HEK293T (cell line): Measurements from ENCODE around the gene VTI1A.

Source experiments
- CTCF ChIA-PET: fragments of 350-600 bp; formaldehyde crosslinking; extraction: SDS; loops from one replicate; lab custom pipeline; 2021; ENCODE audit warnings: antibody characterized with exemption, inconsistent platforms; lab: Yijun Ruan, JAX
- POLR2A ChIA-PET: fragments of 350-600 bp; formaldehyde crosslinking; extraction: SDS; loops from one replicate; lab custom pipeline; 2020; ENCODE audit warnings: antibody characterized with exemption, inconsistent platforms; lab: Yijun Ruan, JAX
- DNase-seq: peaks from one replicate; pipeline ENCODE4 v3.0.0; 2012; ENCODE audit warnings: mixed read lengths; ENCODE audit errors: extremely low spot score
- ARNT ChIP-seq: fragments of 450-650 bp; IDR thresholded peaks from 2 replicates; pipeline ENCODE4 v1.6.1; 2017; ENCODE audit warnings: mild to moderate bottlenecking
- BHLHE40 ChIP-seq: fragments of 450-650 bp; IDR thresholded peaks from 2 replicates; pipeline ENCODE4 v1.6.1; 2016; ENCODE audit warnings: mild to moderate bottlenecking, moderate library complexity, borderline replicate concordance
- CTBP1 ChIP-seq: fragments of 450-650 bp; IDR thresholded peaks from 2 replicates; pipeline ENCODE4 v1.6.1; 2016; ENCODE audit warnings: borderline replicate concordance
- ELF4 ChIP-seq: fragments of 450-650 bp; IDR thresholded peaks from 2 replicates; pipeline ENCODE4 v1.6.1; 2017; ENCODE audit warnings: antibody characterized with exemption
- FOXA1 ChIP-seq: fragments of 450-650 bp; IDR thresholded peaks from 2 replicates; pipeline ENCODE4 v1.6.1; 2016; ENCODE audit warnings: mild to moderate bottlenecking
- FOXK2 ChIP-seq: fragments of 450-650 bp; IDR thresholded peaks from 2 replicates; pipeline ENCODE4 v1.6.1; 2016; ENCODE audit warnings: mild to moderate bottlenecking
- FOXM1 ChIP-seq: fragments of 450-650 bp; IDR thresholded peaks from 2 replicates; pipeline ENCODE4 v1.6.1; 2017; ENCODE audit warnings: mild to moderate bottlenecking, borderline replicate concordance
- HDGF ChIP-seq: fragments of 450-650 bp; IDR thresholded peaks from 2 replicates; pipeline ENCODE4 v1.6.1; 2017; ENCODE audit warnings: antibody characterized with exemption, borderline replicate concordance
- L3MBTL2 ChIP-seq: fragments of 450-650 bp; conservative IDR thresholded peaks from 2 replicates; pipeline ENCODE4 v1.6.1; 2016; ENCODE audit warnings: mild to moderate bottlenecking
- LEF1 ChIP-seq: fragments of 450-650 bp; IDR thresholded peaks from 2 replicates; pipeline ENCODE4 v1.6.1; 2017; ENCODE audit warnings: mild to moderate bottlenecking, borderline replicate concordance
- NFRKB ChIP-seq: fragments of 450-650 bp; IDR thresholded peaks from 2 replicates; pipeline ENCODE4 v1.6.1; 2016; ENCODE audit warnings: mild to moderate bottlenecking, moderate library complexity
- PKNOX1 ChIP-seq: fragments of 450-650 bp; IDR thresholded peaks from 2 replicates; pipeline ENCODE4 v1.6.1; 2016
- SP1 ChIP-seq: fragments of 450-650 bp; IDR thresholded peaks from 2 replicates; pipeline ENCODE4 v1.6.1; 2017
- SUZ12 ChIP-seq: fragments of 450-650 bp; IDR thresholded peaks from 2 replicates; pipeline ENCODE4 v1.6.1; 2016; ENCODE audit warnings: mild to moderate bottlenecking
- TARDBP ChIP-seq: fragments of 450-650 bp; IDR thresholded peaks from 2 replicates; pipeline ENCODE4 v1.6.1; 2016
- ZNF384 ChIP-seq: fragments of 450-650 bp; IDR thresholded peaks from 2 replicates; pipeline ENCODE4 v1.6.1; 2016

Gene VTI1A

GRCh38 chr10:112848228-112848627 is 401.2 kb downstream of the VTI1A start:
- ChIA-PET POLR2A (no interaction called here), CTCF (no interaction called here)
- DNase-seq = no peak
- TF ChIP-seq FOXA1 (no peak), SUZ12 (no peak), LEF1 (no peak), TARDBP (no peak), FOXK2 (no peak), BHLHE40 (no peak), ARNT (no peak), PKNOX1 (no peak), HDGF (no peak), SP1 (no peak), CTBP1 (no peak), ZNF384 (no peak), NFRKB (no peak), L3MBTL2 (no peak), FOXM1 (no peak), ELF4 (no peak)

- TF ChIP-seq L3MBTL2 = no peak
- no peak for TF ChIP-seq NFRKB
- TF ChIP-seq FOXK2 = no peak
- TF ChIP-seq ZNF384 = no peak
- no peak for TF ChIP-seq TARDBP
- no peak for TF ChIP-seq SP1
- no peak for TF ChIP-seq CTBP1
- ChIA-PET POLR2A (no interaction called here), CTCF (no interaction called here)
- DNase-seq = no peak
Observed at GRCh38 chr10:112848868-112849430, 401.9 kb downstream of the VTI1A start.

- TF ChIP-seq FOXK2 = no peak
- TF ChIP-seq NFRKB = no peak
- TF ChIP-seq LEF1 = no peak
- no peak for TF ChIP-seq HDGF
- TF ChIP-seq SP1 = no peak
- no peak for TF ChIP-seq ARNT
- no peak for TF ChIP-seq PKNOX1
- TF ChIP-seq BHLHE40 = no peak
- no peak for TF ChIP-seq CTBP1
- ChIA-PET POLR2A (no interaction called here), CTCF (no interaction called here)
Observed at GRCh38 chr10:112849546-112849945, 402.5 kb downstream of the VTI1A start.

GRCh38 chr10:112851181-112851580 is 404.2 kb downstream of the VTI1A start:
- ChIA-PET POLR2A (no interaction called here), CTCF (no interaction called here)

More at GRCh38 chr10:112849546-112849945, 402.5 kb downstream of the VTI1A start:
- DNase-seq = no peak

GRCh38 chr10:112851588-112852211 is 404.7 kb downstream of the VTI1A start:
- no peak for DNase-seq
- CTCF ChIA-PET = no interaction called here
- TF ChIP-seq SP1 (no peak), L3MBTL2 (no peak), LEF1 (no peak), CTBP1 (no peak), ELF4 (no peak), ARNT (no peak), TARDBP (no peak), ZNF384 (no peak), FOXM1 (no peak), NFRKB (no peak)
- POLR2A ChIA-PET = no interaction called here

More at GRCh38 chr10:112851181-112851580, 404.2 kb downstream of the VTI1A start:
- TF ChIP-seq LEF1 (no peak), CTBP1 (no peak), BHLHE40 (no peak), FOXK2 (no peak)
- DNase-seq = no peak

- POLR2A ChIA-PET = no interaction called here
- no peak for DNase-seq
- CTCF ChIA-PET = no interaction called here
- TF ChIP-seq FOXK2 (no peak), CTBP1 (no peak), L3MBTL2 (no peak), SUZ12 (no peak), ZNF384 (no peak), FOXA1 (no peak), NFRKB (no peak), ARNT (no peak)
Observed at GRCh38 chr10:112852306-112852705, 405.3 kb downstream of the VTI1A start.

GRCh38 chr10:112855134-112855533 is 408.1 kb downstream of the VTI1A start:
- TF ChIP-seq L3MBTL2 (no peak), PKNOX1 (no peak), FOXK2 (no peak), ELF4 (no peak), BHLHE40 (no peak), TARDBP (no peak), LEF1 (no peak), SP1 (no peak), FOXM1 (no peak)
- DNase-seq = no peak
- ChIA-PET CTCF (no interaction called here), POLR2A (no interaction called here)
